B cell (primary cell): ENCODE measurements around the gene SHB. TPM values are rescaled to one million over a fixed set of nuclear protein-coding genes. Genes with fewer than 3 reads are reported as not detected.

Source experiments
- ATAC-seq: fragments of 200-7000 bp; cut with Tn5 transposase; one replicate; pipeline ENCODE4 v1.10.0; 2021; ENCODE audit warnings: low read depth, mild to moderate bottlenecking, moderate number of reproducible peaks, moderate library complexity
- CTCF ChIA-PET: fragments of 350-600 bp; sonication (Branson Sonifier 250); formaldehyde crosslinking; loops from one replicate; lab custom pipeline; 2021; ENCODE audit warnings: antibody characterized with exemption, inconsistent platforms; lab: Charles Lee
- POLR2A ChIA-PET: fragments of 350-600 bp; sonication (Branson Sonifier 250); formaldehyde crosslinking; loops from one replicate; lab custom pipeline; 2021; ENCODE audit warnings: antibody characterized with exemption; lab: Charles Lee
- DNase-seq: peaks from one replicate; pipeline ENCODE4 v3.0.0; 2013
- H2AFZ ChIP-seq: 2 replicates; pipeline ENCODE4 v1.6.1; 2012; ENCODE audit warnings: mild to moderate bottlenecking, low read depth, low read length; ENCODE audit not compliant: insufficient read depth, poor library complexity, severe bottlenecking
- H3K27ac ChIP-seq, 2 donors: 1 replicate in 1 of 2; 2 replicates in 1 of 2; pipeline ENCODE4 v1.5.1; 2012 to 2013; ENCODE audit warnings: low read length in 2 of 2, mild to moderate bottlenecking in 2 of 2, moderate library complexity in 1 of 2
- H3K27me3 ChIP-seq, 4 experiments: fragments of 200-600 bp in 1 of 4; sonication (generic) in 1 of 4; replicated peaks in 1 of 4; 1 replicate in 2 of 4; 2 replicates in 2 of 4; pipeline versions ENCODE4 v1.6.1 to v1.7.0; 2013 to 2016; ENCODE audit warnings: low read length in 3 of 4, mild to moderate bottlenecking in 2 of 4, mixed read lengths in 1 of 4, moderate library complexity in 1 of 4; ENCODE audit not compliant: insufficient read depth in 4 of 4, control insufficient read depth in 3 of 4; ENCODE audit errors: control extremely low read depth in 1 of 4
- H3K36me3 ChIP-seq, 2 experiments: replicated peaks in 1 of 2; 1 replicate in 1 of 2; 2 replicates in 1 of 2; pipeline versions ENCODE4 v1.6.1 to v1.7.1; 2013; ENCODE audit warnings: low read length in 1 of 2; ENCODE audit not compliant: insufficient read depth in 2 of 2, control insufficient read depth in 1 of 2; ENCODE audit errors: control extremely low read depth in 1 of 2, extremely low read depth in 1 of 2
- H3K4me1 ChIP-seq, 2 donors: fragments of 200-600 bp in 1 of 2; sonication (generic) in 1 of 2; 1 replicate in 1 of 2; 2 replicates in 1 of 2; pipeline versions ENCODE4 v1.5.1 to v1.6.1; 2013 to 2017; ENCODE audit warnings: low read length in 2 of 2; ENCODE audit not compliant: control insufficient read depth in 2 of 2, insufficient read depth in 2 of 2
- H3K4me2 ChIP-seq: replicated peaks from 2 replicates; pipeline ENCODE3; 2012; ENCODE audit warnings: mild to moderate bottlenecking, low read depth, low read length; ENCODE audit not compliant: poor library complexity, severe bottlenecking
- H3K4me3 ChIP-seq, 5 experiments: fragments of 200-600 bp in 1 of 5; sonication (generic) in 1 of 5; 1 replicate in 3 of 5; 2 replicates in 2 of 5; pipeline versions ENCODE4 v1.5.1 to v1.7.0; 2011 to 2016; ENCODE audit warnings: low read length in 4 of 5, mild to moderate bottlenecking in 4 of 5, low read depth in 2 of 5, control low read depth in 1 of 5, moderate library complexity in 1 of 5; ENCODE audit not compliant: insufficient read depth in 1 of 5; ENCODE audit errors: control extremely low read depth in 1 of 5, extremely low read depth in 1 of 5
- H3K79me2 ChIP-seq: fragments of 200-600 bp; sonication (generic); one replicate; pipeline ENCODE4 v1.6.0; 2016; ENCODE audit warnings: low read length; ENCODE audit not compliant: control insufficient read depth, insufficient read depth
- H3K9ac ChIP-seq: fragments of 200-600 bp; sonication (generic); 2 replicates; pipeline ENCODE4 v1.6.1; 2017; ENCODE audit warnings: mild to moderate bottlenecking, low read length, moderate library complexity
- H3K9me3 ChIP-seq, 3 donors: one replicate each; pipeline versions ENCODE4 v1.6.1 to v1.7.1; 2013; ENCODE audit warnings: low read length in 2 of 3; ENCODE audit not compliant: control insufficient read depth in 2 of 3, insufficient read depth in 1 of 3; ENCODE audit errors: control extremely low read depth in 1 of 3
- H4K20me1 ChIP-seq: 2 replicates; pipeline ENCODE4 v1.6.0; 2012; ENCODE audit warnings: mild to moderate bottlenecking, low read length; ENCODE audit not compliant: insufficient read depth, control insufficient read depth, poor library complexity, severe bottlenecking
- H3K27ac Mint-ChIP-seq: one replicate; pipeline ENCODE4 v1.8.0; 2021; ENCODE audit warnings: mixed read lengths
- H3K27me3 Mint-ChIP-seq: one replicate; pipeline ENCODE4 v1.8.0; 2021; ENCODE audit warnings: mixed read lengths
- H3K4me1 Mint-ChIP-seq: one replicate; pipeline ENCODE4 v1.8.0; 2021; ENCODE audit warnings: mixed read lengths
- H3K4me3 Mint-ChIP-seq: one replicate; pipeline ENCODE4 v1.8.0; 2021; ENCODE audit warnings: mixed read lengths
- H3K9me3 Mint-ChIP-seq: one replicate; pipeline ENCODE4 v1.8.0; 2022; ENCODE audit warnings: mixed read lengths; ENCODE audit not compliant: insufficient read depth
- EZH2 ChIP-seq: IDR thresholded peaks from 2 replicates; pipeline ENCODE4 v1.6.1; 2012; ENCODE audit warnings: borderline replicate concordance, low read depth, mild to moderate bottlenecking, moderate library complexity, low read length; ENCODE audit not compliant: insufficient read depth, poor library complexity, severe bottlenecking
- WGBS: methylation state at CpG from one replicate; pipeline ENCODE4 v1.1.5; 2013; ENCODE audit warnings: missing lambda C conversion rate; ENCODE audit not compliant: insufficient coverage; 5-methylcytosine and 5-hydroxymethylcytosine counted together
- intact Hi-C: fragments of 100-400 bp; cut with micrococcal nuclease; formaldehyde crosslinking; loops from one replicate; pipeline ENCODE4 v1.10.0; 2022
- polyA plus RNA-seq: library from polyadenylated mRNA; depleted of rRNA; stranded (reverse); fragments of >200 nt; gene quantifications from 2 replicates; pipeline ENCODE4 v1.2.3, GENCODE V29; 2012
- total RNA-seq, 2 donors: library from RNA; stranded (reverse); fragments of 120-200 nt in 1 of 2; gene quantifications; 1 replicate in 1 of 2; 2 replicates in 1 of 2; pipeline versions ENCODE4 v1.2.3 to v1.2.4, GENCODE V29; 2013 to 2022
- TF ChIP-seq, protein P1 (sequence below): fragments of 200-600 bp; IDR thresholded peaks from one replicate; pipeline ENCODE4 v1.8.0; 2022; ENCODE audit warnings: antibody characterized with exemption, mild to moderate bottlenecking

Gene SHB
- total and polyA plus RNA-seq, 2 donors (not counting 1 experiment from before 2014, with no cell fraction given), result 0.06 to 1.9 TPM

DNA sequence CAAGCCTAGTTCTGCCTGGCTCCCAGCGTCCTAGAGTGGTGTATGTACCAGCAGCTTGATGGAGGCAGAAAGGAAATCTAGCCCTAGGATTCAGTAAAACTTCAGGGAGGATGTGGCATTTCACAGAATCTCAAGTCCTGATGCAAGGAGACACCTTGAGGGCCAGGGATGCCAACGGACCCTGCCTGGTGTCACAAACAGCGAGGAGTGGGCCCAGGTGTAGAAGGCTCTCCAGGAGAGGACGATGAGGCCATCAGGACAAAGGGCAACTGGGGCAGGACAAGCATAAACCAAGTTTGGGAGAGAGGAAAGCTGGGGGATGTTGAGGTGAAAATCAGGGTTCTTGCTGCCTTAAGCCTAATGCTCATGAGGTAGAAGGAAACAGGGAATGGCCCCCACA, 83.0 kb downstream of the SHB start:
- Histone ChIP-seq H3K27me3 (peaks cover 0 to 5% (median 0%) of the 10 kb centered on the region in 4 experiments), H3K4me3 (no peak overlapping the region), H2AFZ (no peak overlapping the region), H3K79me2 (no peaks in the 10 kb centered on the region), H3K36me3 (no peaks in the 10 kb centered on the region), H3K4me1 (no peaks in the 10 kb centered on the region), H3K27ac (no peak overlapping the region), H3K9me3 (no peaks in the 10 kb centered on the region), H4K20me1 (no peaks in the 10 kb centered on the region), H3K4me2 (no peak overlapping the region), H3K9ac (no peak overlapping the region)
- no peak for TF ChIP-seq EZH2
- TF ChIP-seq, protein P1, sequence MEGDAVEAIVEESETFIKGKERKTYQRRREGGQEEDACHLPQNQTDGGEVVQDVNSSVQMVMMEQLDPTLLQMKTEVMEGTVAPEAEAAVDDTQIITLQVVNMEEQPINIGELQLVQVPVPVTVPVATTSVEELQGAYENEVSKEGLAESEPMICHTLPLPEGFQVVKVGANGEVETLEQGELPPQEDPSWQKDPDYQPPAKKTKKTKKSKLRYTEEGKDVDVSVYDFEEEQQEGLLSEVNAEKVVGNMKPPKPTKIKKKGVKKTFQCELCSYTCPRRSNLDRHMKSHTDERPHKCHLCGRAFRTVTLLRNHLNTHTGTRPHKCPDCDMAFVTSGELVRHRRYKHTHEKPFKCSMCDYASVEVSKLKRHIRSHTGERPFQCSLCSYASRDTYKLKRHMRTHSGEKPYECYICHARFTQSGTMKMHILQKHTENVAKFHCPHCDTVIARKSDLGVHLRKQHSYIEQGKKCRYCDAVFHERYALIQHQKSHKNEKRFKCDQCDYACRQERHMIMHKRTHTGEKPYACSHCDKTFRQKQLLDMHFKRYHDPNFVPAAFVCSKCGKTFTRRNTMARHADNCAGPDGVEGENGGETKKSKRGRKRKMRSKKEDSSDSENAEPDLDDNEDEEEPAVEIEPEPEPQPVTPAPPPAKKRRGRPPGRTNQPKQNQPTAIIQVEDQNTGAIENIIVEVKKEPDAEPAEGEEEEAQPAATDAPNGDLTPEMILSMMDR, result no peak
- Mint-ChIP-seq H3K4me3 (no peak overlapping the region), H3K27me3 (no peaks in the 10 kb centered on the region), H3K27ac (no peak overlapping the region), H3K9me3 (no peaks in the 10 kb centered on the region), H3K4me1 (no peaks in the 10 kb centered on the region)
- no peak for DNase-seq
- 89% methylated on average over 4 of the region's 4 CpGs for WGBS
- CTCF ChIA-PET, result interaction anchor here (0.7 kb wide), 1 partner anchor 174 kb away, joined by 3 read pairs; no protein-coding TSS in a partner anchor
- ATAC-seq, result no peak
- POLR2A ChIA-PET, result no interaction called here
- intact Hi-C loops, result no loop called here

DNA sequence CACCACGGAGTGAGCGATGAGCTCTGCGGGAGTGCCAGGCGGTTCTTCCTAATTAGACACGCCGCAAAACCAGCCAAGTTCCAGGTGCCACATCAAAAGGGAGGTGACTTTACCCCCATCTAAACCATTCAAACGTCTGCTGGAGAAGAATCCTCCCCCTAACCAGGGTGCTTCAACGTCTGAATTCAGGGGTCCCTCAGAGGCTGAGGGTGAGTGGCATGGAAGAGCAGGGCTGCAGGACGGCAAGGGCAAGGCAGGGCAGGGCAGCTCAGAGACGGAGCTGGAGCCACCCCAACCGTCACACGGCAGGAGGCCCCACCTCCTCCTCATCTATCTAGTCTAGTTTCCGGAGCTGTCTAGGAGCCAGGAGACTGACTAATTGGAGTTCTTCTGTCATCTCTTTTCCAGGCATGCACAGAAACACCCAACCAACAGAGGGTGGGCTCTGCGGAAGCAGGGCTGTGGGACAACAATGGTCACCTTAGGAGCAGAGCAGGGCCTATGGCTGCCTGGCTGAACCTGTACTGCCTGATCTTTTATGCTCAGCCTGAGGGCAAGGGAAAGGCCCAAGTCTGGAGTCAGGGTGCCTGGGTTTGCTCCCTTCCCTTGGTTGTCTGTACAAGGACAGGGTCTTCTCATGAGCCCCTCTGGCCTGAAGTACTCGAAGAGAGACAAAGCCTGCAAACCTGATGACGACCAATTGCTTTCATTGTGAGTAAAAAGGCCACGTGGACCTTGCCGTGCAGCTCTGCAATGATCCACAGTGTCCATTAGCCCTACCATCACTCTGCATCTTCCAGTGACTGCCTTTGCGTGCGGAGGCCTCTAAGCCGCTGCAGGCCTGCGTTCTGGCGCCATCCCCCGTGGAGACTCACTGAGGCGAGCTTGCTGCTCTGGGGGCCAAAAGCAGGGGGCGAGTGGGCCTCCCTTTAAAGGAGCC, 84.1 kb downstream of the SHB start:
- H3K36me3 ChIP-seq, result no peaks in the 10 kb centered on the region
- intact Hi-C loops, result no loop called here
- no peaks in the 10 kb centered on the region for H3K27me3 ChIP-seq
- Mint-ChIP-seq H3K9me3 (no peaks in the 10 kb centered on the region), H3K4me3 (no peak overlapping the region), H3K27me3 (no peaks in the 10 kb centered on the region), H3K4me1 (no peaks in the 10 kb centered on the region), H3K27ac (no peak overlapping the region)
- ChIA-PET POLR2A (no interaction called here), CTCF (no interaction called here)
- WGBS, result 90% methylated on average over 24 of the region's 26 CpGs
- no peaks in the 10 kb centered on the region for H4K20me1 ChIP-seq
- no peak overlapping the region for H3K9ac ChIP-seq
- H3K4me1 ChIP-seq, result no peaks in the 10 kb centered on the region
- ATAC-seq (no peak), DNase-seq (no peak)
- no peak overlapping the region for H2AFZ ChIP-seq
- no peaks in the 10 kb centered on the region for H3K9me3 ChIP-seq
- no peak overlapping the region for H3K27ac ChIP-seq
- no peak overlapping the region for H3K4me3 ChIP-seq
- H3K79me2 ChIP-seq, result no peaks in the 10 kb centered on the region
- H3K4me2 ChIP-seq, result no peak overlapping the region
- no peak for TF ChIP-seq EZH2
- TF ChIP-seq, protein P1, result no peak
